Ascending aorta (tissue), 2 donors: Measurements from ENCODE around the gene POMT2. TPM values are rescaled to one million over a fixed set of nuclear protein-coding genes. Genes with fewer than 3 reads are reported as not detected.

Source experiments
- DNase-seq, 2 donors: peaks; one replicate each; pipeline ENCODE4 v3.0.0-alpha.2; 2019; ENCODE audit warnings: low spot score in 2 of 2
- H3K27ac ChIP-seq, 2 donors: fragments of 200-600 bp; sonication (generic); one replicate each; pipeline ENCODE4 v1.5.1; 2016 to 2017; ENCODE audit warnings: mild to moderate bottlenecking in 1 of 2
- H3K27me3 ChIP-seq: fragments of 200-600 bp; sonication (generic); one replicate; pipeline ENCODE4 v1.5.1; 2017
- H3K36me3 ChIP-seq, 2 donors: fragments of 200-600 bp; sonication (generic); one replicate each; pipeline ENCODE4 v1.5.1; 2016
- H3K4me1 ChIP-seq, 2 donors: fragments of 200-600 bp; sonication (generic); one replicate each; pipeline ENCODE4 v1.5.1; 2016 to 2017; ENCODE audit warnings: mild to moderate bottlenecking in 1 of 2
- H3K4me3 ChIP-seq, 2 donors: fragments of 200-600 bp; sonication (generic); one replicate each; pipeline ENCODE4 v1.5.1; 2016 to 2017; ENCODE audit warnings: mild to moderate bottlenecking in 1 of 2
- H3K9me3 ChIP-seq, 2 donors: fragments of 200-600 bp; sonication (generic); one replicate each; pipeline ENCODE4 v1.5.1; 2016
- intact Hi-C: fragments of 100-400 bp; cut with DNase I; formaldehyde crosslinking; loops from one replicate; pipeline ENCODE4 v1.15.1; 2023
- total RNA-seq: library from RNA; depleted of rRNA; stranded (reverse); fragments of >200 nt; gene quantifications from one replicate; pipeline ENCODE4 v1.1.0, GENCODE V29; 2016
- TF ChIP-seq, protein P1 (sequence below), 3 experiments: fragments of 200-600 bp in 2 of 3; fragments of 450-650 bp in 1 of 3; sonication (generic) in 2 of 3; IDR thresholded peaks; one replicate each; pipeline ENCODE4 v1.5.1; 2016 to 2019; ENCODE audit warnings: antibody characterized with exemption in 3 of 3, mild to moderate bottlenecking in 1 of 3, moderate library complexity in 1 of 3

POMT2 gene
- total RNA-seq, 1 donor from 2014 or later, result 28.4 TPM

DNA sequence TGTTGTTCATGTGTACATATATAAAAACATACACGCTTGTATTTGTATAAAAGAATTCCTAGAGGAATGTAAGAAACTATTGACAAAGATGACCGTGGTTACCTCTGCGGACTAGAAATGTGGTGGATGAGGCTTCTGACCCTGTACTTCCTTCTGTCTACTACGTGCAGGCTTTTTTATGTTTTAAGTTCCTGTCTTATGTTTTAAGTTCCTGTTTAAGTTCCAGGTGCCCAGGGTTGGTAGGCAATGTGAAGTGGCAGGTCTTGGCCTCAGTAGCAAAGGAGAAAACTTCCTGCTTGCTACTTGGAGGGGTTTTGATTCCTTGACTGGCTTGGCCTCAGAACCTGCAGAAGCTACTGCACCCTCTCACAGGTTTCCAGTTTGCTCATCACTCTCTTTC lies 11.6 kb downstream of the POMT2 start:
- TF ChIP-seq, protein P1, sequence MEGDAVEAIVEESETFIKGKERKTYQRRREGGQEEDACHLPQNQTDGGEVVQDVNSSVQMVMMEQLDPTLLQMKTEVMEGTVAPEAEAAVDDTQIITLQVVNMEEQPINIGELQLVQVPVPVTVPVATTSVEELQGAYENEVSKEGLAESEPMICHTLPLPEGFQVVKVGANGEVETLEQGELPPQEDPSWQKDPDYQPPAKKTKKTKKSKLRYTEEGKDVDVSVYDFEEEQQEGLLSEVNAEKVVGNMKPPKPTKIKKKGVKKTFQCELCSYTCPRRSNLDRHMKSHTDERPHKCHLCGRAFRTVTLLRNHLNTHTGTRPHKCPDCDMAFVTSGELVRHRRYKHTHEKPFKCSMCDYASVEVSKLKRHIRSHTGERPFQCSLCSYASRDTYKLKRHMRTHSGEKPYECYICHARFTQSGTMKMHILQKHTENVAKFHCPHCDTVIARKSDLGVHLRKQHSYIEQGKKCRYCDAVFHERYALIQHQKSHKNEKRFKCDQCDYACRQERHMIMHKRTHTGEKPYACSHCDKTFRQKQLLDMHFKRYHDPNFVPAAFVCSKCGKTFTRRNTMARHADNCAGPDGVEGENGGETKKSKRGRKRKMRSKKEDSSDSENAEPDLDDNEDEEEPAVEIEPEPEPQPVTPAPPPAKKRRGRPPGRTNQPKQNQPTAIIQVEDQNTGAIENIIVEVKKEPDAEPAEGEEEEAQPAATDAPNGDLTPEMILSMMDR (IDR thresholded peaks at IDR 0.05), result no peak
- intact Hi-C loops, result no loop called here
- Histone ChIP-seq H3K9me3 (no peaks in the 10 kb centered on the region), H3K36me3 (peaks cover 0 to 17% of the 10 kb centered on the region in 2 donors), H3K4me3 (no peak overlapping the region), H3K4me1 (peaks cover 3 to 6% of the 10 kb centered on the region in 2 donors), H3K27ac (no peak overlapping the region), H3K27me3 (no peaks in the 10 kb centered on the region)
- DNase-seq, result no peak

DNA sequence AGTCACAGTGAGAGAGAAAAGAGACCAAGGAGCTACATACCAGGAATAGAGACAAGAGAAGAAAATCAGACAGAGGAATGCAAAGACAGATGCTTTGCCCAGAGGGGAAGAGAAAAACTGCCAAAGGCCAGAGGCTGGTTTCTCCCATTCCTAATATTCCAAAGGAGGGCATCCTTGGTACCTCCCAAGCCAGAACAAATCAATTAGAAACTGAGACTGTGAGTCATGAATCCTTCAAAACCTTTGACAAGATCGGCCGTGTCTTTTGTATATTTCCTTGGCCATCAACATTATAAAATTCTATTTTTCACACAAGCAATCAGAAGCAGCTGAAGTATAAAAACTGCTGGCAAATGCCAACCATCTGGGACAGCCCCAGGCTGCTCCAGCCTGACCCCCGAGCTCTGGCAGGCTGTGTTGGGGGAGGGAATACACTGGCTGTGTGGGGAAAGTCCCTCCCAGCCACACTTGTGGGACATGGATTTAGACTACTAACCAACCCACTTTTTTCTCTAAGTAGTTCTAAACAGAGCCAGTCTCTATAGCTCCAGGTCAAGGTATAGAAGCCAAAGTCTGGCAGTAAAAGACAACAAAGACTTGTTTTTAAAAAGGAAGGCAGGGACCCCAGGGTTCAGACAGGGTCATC lies 13.7 kb downstream of the POMT2 start:
- Histone ChIP-seq H3K4me3 (no peak overlapping the region), H3K27ac (peak overlapping the region; percentile 31 to 48), H3K9me3 (no peaks in the 10 kb centered on the region), H3K27me3 (no peaks in the 10 kb centered on the region), H3K4me1 (peaks cover 3 to 6% of the 10 kb centered on the region in 2 donors), H3K36me3 (peaks cover 0 to 30% of the 10 kb centered on the region in 2 donors)
- intact Hi-C loops, result no loop called here
- TF ChIP-seq, protein P1 (IDR thresholded peaks at IDR 0.05), result no peak
- DNase-seq, result no peak

DNA sequence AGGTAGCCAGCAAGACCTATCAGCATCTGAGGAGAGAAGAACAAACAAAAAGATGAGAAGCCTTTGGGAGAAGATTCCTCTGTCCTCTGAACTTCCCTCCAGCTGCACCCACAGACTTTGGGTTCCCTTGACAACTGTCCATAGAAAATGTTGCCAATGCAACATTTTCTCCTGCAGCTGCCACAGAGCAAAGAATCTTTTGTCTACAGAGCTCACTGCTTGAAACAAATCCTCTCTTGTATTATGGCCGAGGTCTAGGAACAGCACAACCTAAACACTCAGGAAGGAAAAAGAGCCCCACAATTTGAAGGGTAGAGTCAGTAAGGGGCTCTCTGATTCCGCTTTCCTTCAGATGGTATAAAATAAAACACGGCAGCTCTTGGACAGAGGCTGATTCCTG lies 14.3 kb downstream of the POMT2 start:
- H3K9me3 ChIP-seq, result no peaks in the 10 kb centered on the region
- H3K4me3 ChIP-seq, result no peak overlapping the region
- no peak for DNase-seq
- H3K4me1 ChIP-seq, result peaks cover 3 to 6% of the 10 kb centered on the region in 2 donors
- no peaks in the 10 kb centered on the region for H3K27me3 ChIP-seq
- TF ChIP-seq, protein P1 (IDR thresholded peaks at IDR 0.05), result no peak
- peaks cover 0 to 30% of the 10 kb centered on the region in 2 donors for H3K36me3 ChIP-seq
- intact Hi-C loops, result no loop called here
- H3K27ac ChIP-seq, result peak overlapping the region in 1 of 2 donors; percentile 48

DNA sequence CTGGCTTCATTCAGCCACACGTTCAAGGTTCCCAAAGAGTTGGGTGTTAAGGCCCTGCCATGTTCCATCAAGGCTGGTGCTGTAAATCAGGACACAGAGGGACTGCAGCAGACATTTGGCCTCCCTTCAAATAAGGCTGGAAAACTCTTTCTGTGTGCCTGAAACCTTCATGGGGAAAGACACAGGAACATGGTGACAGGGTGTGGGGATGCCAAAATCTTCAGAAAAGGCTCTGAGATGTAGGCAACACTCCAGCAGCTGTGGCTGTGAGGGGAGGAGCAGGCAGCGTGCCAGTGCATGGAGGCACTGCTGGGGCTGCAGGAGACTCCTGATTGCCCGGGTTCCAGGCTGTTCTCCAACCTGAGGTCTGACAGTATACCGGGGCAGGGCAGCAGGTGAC lies 15.0 kb downstream of the POMT2 start:
- Histone ChIP-seq H3K27me3 (no peaks in the 10 kb centered on the region), H3K4me3 (no peak overlapping the region), H3K27ac (no peak overlapping the region), H3K4me1 (peaks cover 3 to 6% of the 10 kb centered on the region in 2 donors), H3K9me3 (no peaks in the 10 kb centered on the region), H3K36me3 (peaks cover 0 to 30% of the 10 kb centered on the region in 2 donors)
- TF ChIP-seq, protein P1 (IDR thresholded peaks at IDR 0.05), result no peak
- no peak for DNase-seq
- intact Hi-C loops, result no loop called here

DNA sequence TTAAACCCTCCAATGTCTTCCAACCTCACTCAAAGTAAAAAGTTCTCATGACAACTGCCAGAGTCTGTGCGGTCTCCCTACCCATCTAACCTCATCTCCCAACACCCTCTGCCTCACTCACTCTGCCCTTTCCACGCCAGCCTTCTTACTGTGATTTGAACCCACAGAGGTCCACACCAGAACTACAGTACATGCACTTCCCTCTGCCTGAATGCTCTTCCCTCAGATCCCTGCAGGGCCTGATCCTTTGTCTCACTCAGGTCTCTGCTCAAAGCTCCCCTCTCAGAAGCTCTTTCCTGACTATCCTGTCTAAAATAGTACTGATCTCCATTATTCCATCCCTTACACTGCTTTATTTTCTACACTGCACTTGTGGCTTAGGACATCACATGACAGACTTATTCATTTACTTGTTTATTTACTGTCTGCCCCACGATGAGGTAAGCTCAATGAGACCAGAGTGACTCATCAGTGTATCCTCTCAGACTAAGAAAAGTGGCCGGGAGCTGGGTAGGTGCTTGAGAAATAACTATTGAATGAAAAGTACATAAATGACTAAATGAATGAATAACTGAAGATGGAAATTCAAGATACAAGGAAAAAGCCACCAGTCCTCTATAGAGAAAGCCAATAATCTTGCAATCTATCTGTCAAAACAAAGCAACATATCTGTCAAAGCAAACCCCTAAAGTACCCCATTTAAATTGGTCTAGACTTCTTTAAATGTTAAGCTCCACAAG lies 17.1 kb downstream of the POMT2 start:
- Histone ChIP-seq H3K27me3 (no peaks in the 10 kb centered on the region), H3K27ac (no peak overlapping the region), H3K4me3 (no peak overlapping the region), H3K9me3 (no peaks in the 10 kb centered on the region), H3K4me1 (peaks cover 3 to 6% of the 10 kb centered on the region in 2 donors), H3K36me3 (peaks cover under 1 to 44% of the 10 kb centered on the region in 2 donors)
- TF ChIP-seq, protein P1 (IDR thresholded peaks at IDR 0.05), result no peak
- intact Hi-C loops, result no loop called here
- no peak for DNase-seq
